Heart left ventricle (tissue), 16 donors: ENCODE data around the gene CLEC11A. TPM values are rescaled to one million over a fixed set of nuclear protein-coding genes. Genes with fewer than 3 reads are reported as not detected.

ENCODE experiments used
- ATAC-seq, 4 donors: fragments of 200-7000 bp; cut with Tn5 transposase; one replicate each; pipeline ENCODE4 v1.9.1; 2020 to 2022; ENCODE audit warnings: moderate library complexity in 4 of 4, mild to moderate bottlenecking in 3 of 4, moderate number of reproducible peaks in 1 of 4
- DNase-seq, 5 donors: peaks; one replicate each; pipeline ENCODE4 v3.0.0-alpha.2; 2020
- H3K27ac ChIP-seq, 12 donors: fragments of 200-600 bp; sonication (generic) in 4 of 12; one replicate each; pipeline versions ENCODE4 v1.5.0 to v1.8.0; 2016 to 2022; ENCODE audit warnings: mild to moderate bottlenecking in 2 of 12
- H3K27me3 ChIP-seq, 9 donors: fragments of 200-600 bp; sonication (generic) in 2 of 9; one replicate each; pipeline versions ENCODE4 v1.5.1 to v1.8.0; 2016 to 2022; ENCODE audit warnings: mild to moderate bottlenecking in 3 of 9
- H3K36me3 ChIP-seq, 9 donors: fragments of 200-600 bp; sonication (generic) in 2 of 9; one replicate each; pipeline versions ENCODE4 v1.5.0 to v1.8.0; 2018 to 2022; ENCODE audit warnings: mild to moderate bottlenecking in 2 of 9
- H3K4me1 ChIP-seq, 12 donors: fragments of 200-600 bp; sonication (generic) in 4 of 12; one replicate each; pipeline versions ENCODE4 v1.5.0 to v1.8.0; 2016 to 2022; ENCODE audit warnings: mild to moderate bottlenecking in 3 of 12
- H3K4me3 ChIP-seq, 12 donors: fragments of 200-600 bp; sonication (generic) in 4 of 12; one replicate each; pipeline versions ENCODE4 v1.5.0 to v1.8.0; 2017 to 2022; ENCODE audit warnings: mild to moderate bottlenecking in 9 of 12, moderate library complexity in 4 of 12
- H3K9me3 ChIP-seq, 12 donors: fragments of 200-600 bp; sonication (generic) in 4 of 12; one replicate each; pipeline versions ENCODE4 v1.5.0 to v1.8.0; 2016 to 2022; ENCODE audit warnings: mild to moderate bottlenecking in 1 of 12
- POLR2A ChIP-seq, 2 donors: fragments of 450-650 bp; IDR thresholded peaks; one replicate each; pipeline ENCODE4 v1.6.1; 2017; ENCODE audit warnings: antibody characterized with exemption in 2 of 2, mild to moderate bottlenecking in 2 of 2, moderate library complexity in 2 of 2
- WGBS, 4 donors: extraction: QIAGEN DNeasy Blood & Tissue Kit in 2 of 4; methylation state at CpG; one replicate each; pipeline versions ENCODE4 v1.1.5 to v1.1.7; 2013 to 2018; 5-methylcytosine and 5-hydroxymethylcytosine counted together
- intact Hi-C, 10 donors: fragments of 100-400 bp; cut with DNase I; formaldehyde crosslinking; loops; one replicate each; pipeline versions ENCODE4 v1.11.1 to v1.14.2; 2022
- polyA plus RNA-seq, 2 donors: library from polyadenylated mRNA; stranded (reverse); fragments of 200-250 nt; gene quantifications; one replicate each; pipeline ENCODE4 v1.2.3, GENCODE V29; 2013
- total RNA-seq, 9 donors: library from RNA; depleted of rRNA in 2 of 9; stranded (reverse); fragments of >200 nt in 2 of 9; fragmentation: NEBNext Ultra II Directional in 3 of 9; extraction: Animal tissue kit (Norgen Biotek cat#: 25700) in 3 of 9; gene quantifications; one replicate each; pipeline versions ENCODE4 v1.1.0 to v1.2.4, GENCODE V29; 2016 to 2023
- TF ChIP-seq, protein P1 (sequence below), 12 donors: fragments of 200-600 bp; sonication (generic) in 4 of 12; IDR thresholded peaks; one replicate each; pipeline versions ENCODE4 v1.5.0 to v1.8.0; 2018 to 2022; ENCODE audit warnings: antibody characterized with exemption in 12 of 12, mild to moderate bottlenecking in 5 of 12
- donor health status: ischemic (EF 13 %, LVEDD 7.1; RV severe dilation, severe dysfunction).
- donor health status: healthy with polysubstance abuse.
- donor health status: DM: no; HTN: yes; CAD: no.
- donor health status: DM: no; HTN: no; CAD: no.
- donor health status: ischemic (EF 25% LVEDD 6.9; RV normal size, moderate dysfunction).
- donor health status: ischemic (EF 25% LVEDD 5.7; RV mildly dilated, moderate dysfunction).
- donor health status: healthy.
- donor health status: DM: yes; HTN: yes; CAD: no.
- donor health status: ischemic (EF 35%, LVEDD 5.7; RV mildly dilated, moderate dysfunction).
- donor health status: nonischemic (EF 11% LVEDD 7.7; RV severe dilation, severe dysfunction).
- donor health status: DM: yes; HTN: yes; CAD: no.
- donor health status: PGD.
- donor health status: ischemic (EF 29% LVEDD 5.4; RV normal size, mild dysfunction).
- donor health status: nonischemic (EF 23%, LVEDD 6.1; RV moderate dilation, normal function).

Gene CLEC11A
- total and polyA plus RNA-seq, 11 donors: 2.4 to 16.6 (median 4.2) TPM

DNA sequence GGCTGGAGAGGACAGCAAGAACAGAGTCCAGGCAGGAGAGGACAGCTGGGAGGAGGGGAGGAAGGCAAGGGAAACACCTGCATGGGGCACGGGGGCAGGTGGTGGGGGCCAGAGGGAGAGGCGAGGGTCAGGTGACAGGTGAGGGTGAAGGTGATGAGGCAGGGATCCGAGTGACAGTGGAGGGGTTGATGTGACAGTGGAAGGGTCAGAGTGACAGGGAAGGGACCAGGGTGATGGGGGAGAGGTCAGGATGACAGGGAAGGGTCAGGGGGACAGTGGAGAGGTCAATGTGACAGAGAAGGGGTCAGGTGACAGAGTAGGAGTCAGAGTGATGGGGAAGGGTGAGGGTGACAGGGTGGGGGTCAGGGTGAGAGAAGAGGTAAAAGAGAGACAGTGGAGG lies 44.8 kb upstream of the CLEC11A start:
- intact Hi-C loops: loop anchor here in 1 of 10 donors (10.0 kb wide), 1 partner anchor 106 kb away; no protein-coding TSS in a partner anchor
- WGBS, 4 donors: 36 to 56% (median 52%) methylated on average over 3 of the region's 3 CpGs
- peaks cover 0 to 58% (median 8%) of the 10 kb centered on the region in 9 donors for H3K27me3 ChIP-seq

DNA sequence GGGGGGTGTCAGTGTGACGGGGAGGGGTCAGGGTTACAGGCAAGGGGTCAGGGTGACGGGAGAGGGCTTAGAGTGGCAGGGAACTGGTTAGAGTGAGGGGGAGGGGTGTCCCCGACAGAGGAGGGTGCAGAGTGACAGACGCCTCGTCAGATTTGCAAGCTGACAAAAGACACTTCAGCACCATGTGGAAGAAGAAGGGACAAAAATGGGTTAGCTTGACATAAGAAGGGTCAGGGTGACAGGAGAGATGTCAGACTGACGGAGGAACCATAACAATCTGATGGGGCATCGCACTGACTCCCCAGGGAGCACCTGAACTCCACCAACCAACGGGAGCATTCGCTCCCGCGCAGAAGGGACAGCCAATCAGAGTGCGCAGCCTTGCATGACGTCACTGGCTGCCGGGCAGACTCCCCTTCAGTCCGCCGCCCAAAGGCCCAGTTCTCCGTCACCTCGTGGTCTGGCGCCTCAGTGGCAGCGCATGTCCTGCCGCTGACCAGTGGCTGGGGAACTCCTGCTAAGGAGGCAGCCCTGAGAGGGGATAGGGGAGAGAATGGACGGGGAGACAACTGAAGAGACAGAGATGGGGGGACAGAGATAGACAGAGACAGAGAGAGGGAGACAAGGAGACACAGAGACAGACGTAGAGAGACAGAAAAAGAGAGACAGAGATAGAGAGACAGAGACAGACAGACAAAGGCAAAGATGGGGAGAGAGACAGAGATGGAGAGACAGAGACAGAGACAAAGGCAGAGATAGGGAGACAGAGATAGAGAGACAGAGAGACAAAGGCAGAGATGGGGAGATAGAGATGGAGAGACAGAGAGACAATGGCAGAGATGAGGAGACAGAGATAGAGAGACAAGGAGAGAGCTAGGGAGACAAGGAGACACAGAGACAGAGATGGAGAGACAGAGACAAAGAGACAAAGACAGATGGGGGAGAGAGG lies 43.7 kb upstream of the CLEC11A start:
- intact Hi-C loops: loop anchor here in 1 of 10 donors (10.0 kb wide), 1 partner anchor 105 kb away; no protein-coding TSS in a partner anchor
- peaks cover 0 to 7% (median 0%) of the 10 kb centered on the region in 12 donors for H3K9me3 ChIP-seq
- WGBS, 4 donors: 11 to 13% (median 12%) methylated on average over 23 of the region's 23 CpGs
- H3K27me3 ChIP-seq: peaks cover 0 to 51% (median 8%) of the 10 kb centered on the region in 9 donors
- TF ChIP-seq, protein P1, sequence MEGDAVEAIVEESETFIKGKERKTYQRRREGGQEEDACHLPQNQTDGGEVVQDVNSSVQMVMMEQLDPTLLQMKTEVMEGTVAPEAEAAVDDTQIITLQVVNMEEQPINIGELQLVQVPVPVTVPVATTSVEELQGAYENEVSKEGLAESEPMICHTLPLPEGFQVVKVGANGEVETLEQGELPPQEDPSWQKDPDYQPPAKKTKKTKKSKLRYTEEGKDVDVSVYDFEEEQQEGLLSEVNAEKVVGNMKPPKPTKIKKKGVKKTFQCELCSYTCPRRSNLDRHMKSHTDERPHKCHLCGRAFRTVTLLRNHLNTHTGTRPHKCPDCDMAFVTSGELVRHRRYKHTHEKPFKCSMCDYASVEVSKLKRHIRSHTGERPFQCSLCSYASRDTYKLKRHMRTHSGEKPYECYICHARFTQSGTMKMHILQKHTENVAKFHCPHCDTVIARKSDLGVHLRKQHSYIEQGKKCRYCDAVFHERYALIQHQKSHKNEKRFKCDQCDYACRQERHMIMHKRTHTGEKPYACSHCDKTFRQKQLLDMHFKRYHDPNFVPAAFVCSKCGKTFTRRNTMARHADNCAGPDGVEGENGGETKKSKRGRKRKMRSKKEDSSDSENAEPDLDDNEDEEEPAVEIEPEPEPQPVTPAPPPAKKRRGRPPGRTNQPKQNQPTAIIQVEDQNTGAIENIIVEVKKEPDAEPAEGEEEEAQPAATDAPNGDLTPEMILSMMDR (IDR thresholded peaks at IDR 0.05): no peak
- TF ChIP-seq POLR2A (IDR thresholded peaks at IDR 0.05): no peak
- ATAC-seq (peak; percentile 77 to 97 (median 94)), DNase-seq (peak; percentile 67 to 89 (median 74))
- no peaks in the 10 kb centered on the region for H3K36me3 ChIP-seq
- peaks cover 0 to 3% (median 0%) of the 10 kb centered on the region in 12 donors for H3K4me1 ChIP-seq
- H3K27ac ChIP-seq: no peak overlapping the region
- H3K4me3 ChIP-seq: no peak overlapping the region

More for the DNA sequence above, 44.8 kb upstream of the CLEC11A start:
- TF ChIP-seq, protein P1 (IDR thresholded peaks at IDR 0.05): no peak
- no peak for TF ChIP-seq POLR2A (IDR thresholded peaks at IDR 0.05)
- ATAC-seq (no peak), DNase-seq (no peak)
- Histone ChIP-seq H3K4me3 (no peak overlapping the region), H3K9me3 (peaks cover 0 to 7% (median 0%) of the 10 kb centered on the region in 12 donors), H3K27ac (no peak overlapping the region), H3K4me1 (peaks cover 0 to 3% (median 0%) of the 10 kb centered on the region in 12 donors), H3K36me3 (no peaks in the 10 kb centered on the region)

DNA sequence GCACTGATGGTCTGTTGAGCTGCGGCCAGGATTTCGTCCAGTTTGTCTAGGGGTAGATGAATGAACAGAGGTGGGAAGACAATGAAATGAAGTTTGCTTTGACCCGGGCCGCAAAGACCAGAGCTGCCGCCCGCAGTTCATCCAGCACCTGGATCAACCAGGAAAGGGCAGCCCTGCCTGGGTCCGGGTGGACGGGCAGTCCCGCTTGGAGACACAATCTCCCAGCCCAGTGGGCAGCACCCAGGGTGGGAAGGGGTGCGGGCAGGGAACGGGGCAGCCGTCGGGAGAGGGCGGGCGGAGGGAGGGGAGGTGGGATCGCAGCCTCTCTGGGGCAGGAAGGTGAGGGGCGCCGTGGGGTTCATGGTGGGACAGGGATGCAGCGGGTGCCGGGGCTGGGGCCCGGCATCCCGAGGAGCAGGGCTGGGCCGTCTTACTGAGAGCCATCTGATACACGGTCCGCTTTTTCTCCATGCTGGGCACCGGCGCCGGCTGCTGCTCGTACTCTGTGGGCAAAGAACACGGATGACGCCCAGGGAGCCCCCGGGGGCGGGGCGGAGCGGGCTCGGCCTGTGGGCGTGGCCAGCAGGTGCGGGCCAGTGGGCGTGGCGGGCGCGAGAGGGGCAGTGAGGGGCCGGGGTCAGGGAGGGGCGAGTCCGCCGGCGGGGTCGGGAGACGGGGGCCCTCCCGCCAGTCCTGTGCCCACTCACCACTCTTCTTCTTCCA lies 36.7 kb upstream of the CLEC11A start:
- WGBS, 4 donors: 23 to 37% (median 25%) methylated on average over 31 to 50 of the region's 50 CpGs
- peaks cover 10 to 59% (median 34%) of the 10 kb centered on the region in 9 donors for H3K27me3 ChIP-seq
- no peak for ATAC-seq

More for the DNA sequence above, 36.7 kb upstream of the CLEC11A start:
- TF ChIP-seq, protein P1 (IDR thresholded peaks at IDR 0.05): no peak
- TF ChIP-seq POLR2A (IDR thresholded peaks at IDR 0.05): no peak
- intact Hi-C loops: no loop called here
- H3K4me1 ChIP-seq: no peaks in the 10 kb centered on the region
- H3K4me3 ChIP-seq: no peak overlapping the region
- H3K36me3 ChIP-seq: no peaks in the 10 kb centered on the region
- no peak for DNase-seq
- no peak overlapping the region for H3K27ac ChIP-seq
- H3K9me3 ChIP-seq: no peaks in the 10 kb centered on the region
